H1 (cell line): Measurements from ENCODE around the gene CNDP2. TPM values are rescaled to one million over a fixed set of nuclear protein-coding genes. Genes with fewer than 3 reads are reported as not detected.

ENCODE experiments used
- CEBPB ChIP-seq: IDR thresholded peaks from 2 replicates; pipeline ENCODE4 v1.6.1; 2012; ENCODE audit warnings: low read depth, low read length
- EZH2 ChIP-seq: fragments of 200-600 bp; sonication (generic); IDR thresholded peaks from 2 replicates; pipeline ENCODE4 v1.7.1; 2012; ENCODE audit warnings: low read depth, mild to moderate bottlenecking, moderate library complexity, low read length, inconsistent platforms; ENCODE audit not compliant: severe bottlenecking
- FOSL1 ChIP-seq: IDR thresholded peaks from 2 replicates; pipeline ENCODE4 v1.6.1; 2011; ENCODE audit warnings: mild to moderate bottlenecking, low read depth, low read length, moderate library complexity; ENCODE audit not compliant: insufficient read depth
- HDAC2 ChIP-seq, 2 experiments: fragments of 300-600 bp in 1 of 2; sonication (generic) in 1 of 2; IDR thresholded peaks; 2 replicates each; pipeline ENCODE4 v1.6.1; 2011 to 2012; ENCODE audit warnings: low read depth in 2 of 2, low read length in 2 of 2, mild to moderate bottlenecking in 2 of 2, moderate library complexity in 2 of 2, borderline replicate concordance in 1 of 2, inconsistent platforms in 1 of 2
- JUN ChIP-seq: IDR thresholded peaks from 2 replicates; pipeline ENCODE4 v1.6.1; 2011; ENCODE audit warnings: low read depth, mild to moderate bottlenecking, improper control_type of control experiment, low read length
- POLR2AphosphoS5 ChIP-seq: IDR thresholded peaks from 2 replicates; pipeline ENCODE4 v1.6.1; 2011; ENCODE audit warnings: low read depth, low read length
- RBBP5 ChIP-seq: IDR thresholded peaks from 2 replicates; pipeline ENCODE4 v1.7.1; 2012; ENCODE audit warnings: low read depth, mild to moderate bottlenecking, inconsistent platforms, low read length, moderate library complexity, borderline replicate concordance
- SP1 ChIP-seq: IDR thresholded peaks from 2 replicates; pipeline ENCODE4 v1.6.1; 2011; ENCODE audit warnings: low read depth, low read length
- SP2 ChIP-seq: IDR thresholded peaks from 2 replicates; pipeline ENCODE4 v1.6.1; 2012; ENCODE audit warnings: mild to moderate bottlenecking, low read length, inconsistent platforms
- polyA plus RNA-seq, 7 experiments: library from polyadenylated mRNA; depleted of rRNA in 3 of 7; stranded (reverse) in 5 of 7; unstranded in 2 of 7; fragments of >200 nt in 5 of 7; fragments of 200-250 nt in 2 of 7; gene quantifications; 1 replicate in 5 of 7; 2 replicates in 1 of 7; 4 replicates in 1 of 7; pipeline versions ENCODE4 v1.2.1 to v1.2.3, GENCODE V29; 2011 to 2013; ENCODE audit warnings: missing spikeins in 2 of 7, mixed read lengths in 2 of 7
- total RNA-seq: library from RNA; stranded (reverse); fragmentation: NEBNext Ultra II Directional; extraction: Animal tissue kit (Norgen Biotek cat#: 25700); gene quantifications from 2 replicates; pipeline ENCODE4 v1.2.1, GENCODE V29; 2021
- TF ChIP-seq, protein P1 (sequence below): fragments of 300-600 bp; sonication (generic); IDR thresholded peaks from 2 replicates; pipeline ENCODE4 v1.7.1; 2012; ENCODE audit warnings: low read length, moderate library complexity, mild to moderate bottlenecking, inconsistent platforms; ENCODE audit not compliant: insufficient replicate concordance
- TF ChIP-seq, protein P2 (sequence below): IDR thresholded peaks from 2 replicates; pipeline ENCODE4 v1.6.1; 2012; ENCODE audit warnings: inconsistent platforms

Gene CNDP2
- total and polyA plus RNA-seq, 2 of the 8 experiments (the other 6 are each of a cell fraction or from before 2014, with no cell fraction given): 71.8 to 243 TPM

DNA sequence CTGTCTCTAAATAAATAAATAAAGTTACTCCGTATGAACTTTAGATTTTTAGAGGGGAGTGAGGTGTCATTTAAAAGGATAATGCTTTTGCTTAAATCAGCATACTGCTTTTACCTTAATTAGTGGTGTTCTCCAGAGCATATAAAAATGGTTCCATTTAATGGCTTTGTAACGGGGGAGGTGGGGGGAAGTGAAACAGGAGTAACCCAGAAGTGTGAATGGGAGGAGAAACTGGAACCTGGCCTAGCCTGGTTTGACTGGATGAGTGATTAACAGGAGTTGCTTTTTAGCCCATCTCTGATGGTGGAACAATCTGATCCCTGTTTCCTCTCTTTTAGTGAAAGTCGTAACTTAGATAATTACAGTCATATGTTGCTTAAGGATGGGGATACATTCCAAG, 1.6 kb downstream of the CNDP2 start (continued):
- TF ChIP-seq, protein P1, sequence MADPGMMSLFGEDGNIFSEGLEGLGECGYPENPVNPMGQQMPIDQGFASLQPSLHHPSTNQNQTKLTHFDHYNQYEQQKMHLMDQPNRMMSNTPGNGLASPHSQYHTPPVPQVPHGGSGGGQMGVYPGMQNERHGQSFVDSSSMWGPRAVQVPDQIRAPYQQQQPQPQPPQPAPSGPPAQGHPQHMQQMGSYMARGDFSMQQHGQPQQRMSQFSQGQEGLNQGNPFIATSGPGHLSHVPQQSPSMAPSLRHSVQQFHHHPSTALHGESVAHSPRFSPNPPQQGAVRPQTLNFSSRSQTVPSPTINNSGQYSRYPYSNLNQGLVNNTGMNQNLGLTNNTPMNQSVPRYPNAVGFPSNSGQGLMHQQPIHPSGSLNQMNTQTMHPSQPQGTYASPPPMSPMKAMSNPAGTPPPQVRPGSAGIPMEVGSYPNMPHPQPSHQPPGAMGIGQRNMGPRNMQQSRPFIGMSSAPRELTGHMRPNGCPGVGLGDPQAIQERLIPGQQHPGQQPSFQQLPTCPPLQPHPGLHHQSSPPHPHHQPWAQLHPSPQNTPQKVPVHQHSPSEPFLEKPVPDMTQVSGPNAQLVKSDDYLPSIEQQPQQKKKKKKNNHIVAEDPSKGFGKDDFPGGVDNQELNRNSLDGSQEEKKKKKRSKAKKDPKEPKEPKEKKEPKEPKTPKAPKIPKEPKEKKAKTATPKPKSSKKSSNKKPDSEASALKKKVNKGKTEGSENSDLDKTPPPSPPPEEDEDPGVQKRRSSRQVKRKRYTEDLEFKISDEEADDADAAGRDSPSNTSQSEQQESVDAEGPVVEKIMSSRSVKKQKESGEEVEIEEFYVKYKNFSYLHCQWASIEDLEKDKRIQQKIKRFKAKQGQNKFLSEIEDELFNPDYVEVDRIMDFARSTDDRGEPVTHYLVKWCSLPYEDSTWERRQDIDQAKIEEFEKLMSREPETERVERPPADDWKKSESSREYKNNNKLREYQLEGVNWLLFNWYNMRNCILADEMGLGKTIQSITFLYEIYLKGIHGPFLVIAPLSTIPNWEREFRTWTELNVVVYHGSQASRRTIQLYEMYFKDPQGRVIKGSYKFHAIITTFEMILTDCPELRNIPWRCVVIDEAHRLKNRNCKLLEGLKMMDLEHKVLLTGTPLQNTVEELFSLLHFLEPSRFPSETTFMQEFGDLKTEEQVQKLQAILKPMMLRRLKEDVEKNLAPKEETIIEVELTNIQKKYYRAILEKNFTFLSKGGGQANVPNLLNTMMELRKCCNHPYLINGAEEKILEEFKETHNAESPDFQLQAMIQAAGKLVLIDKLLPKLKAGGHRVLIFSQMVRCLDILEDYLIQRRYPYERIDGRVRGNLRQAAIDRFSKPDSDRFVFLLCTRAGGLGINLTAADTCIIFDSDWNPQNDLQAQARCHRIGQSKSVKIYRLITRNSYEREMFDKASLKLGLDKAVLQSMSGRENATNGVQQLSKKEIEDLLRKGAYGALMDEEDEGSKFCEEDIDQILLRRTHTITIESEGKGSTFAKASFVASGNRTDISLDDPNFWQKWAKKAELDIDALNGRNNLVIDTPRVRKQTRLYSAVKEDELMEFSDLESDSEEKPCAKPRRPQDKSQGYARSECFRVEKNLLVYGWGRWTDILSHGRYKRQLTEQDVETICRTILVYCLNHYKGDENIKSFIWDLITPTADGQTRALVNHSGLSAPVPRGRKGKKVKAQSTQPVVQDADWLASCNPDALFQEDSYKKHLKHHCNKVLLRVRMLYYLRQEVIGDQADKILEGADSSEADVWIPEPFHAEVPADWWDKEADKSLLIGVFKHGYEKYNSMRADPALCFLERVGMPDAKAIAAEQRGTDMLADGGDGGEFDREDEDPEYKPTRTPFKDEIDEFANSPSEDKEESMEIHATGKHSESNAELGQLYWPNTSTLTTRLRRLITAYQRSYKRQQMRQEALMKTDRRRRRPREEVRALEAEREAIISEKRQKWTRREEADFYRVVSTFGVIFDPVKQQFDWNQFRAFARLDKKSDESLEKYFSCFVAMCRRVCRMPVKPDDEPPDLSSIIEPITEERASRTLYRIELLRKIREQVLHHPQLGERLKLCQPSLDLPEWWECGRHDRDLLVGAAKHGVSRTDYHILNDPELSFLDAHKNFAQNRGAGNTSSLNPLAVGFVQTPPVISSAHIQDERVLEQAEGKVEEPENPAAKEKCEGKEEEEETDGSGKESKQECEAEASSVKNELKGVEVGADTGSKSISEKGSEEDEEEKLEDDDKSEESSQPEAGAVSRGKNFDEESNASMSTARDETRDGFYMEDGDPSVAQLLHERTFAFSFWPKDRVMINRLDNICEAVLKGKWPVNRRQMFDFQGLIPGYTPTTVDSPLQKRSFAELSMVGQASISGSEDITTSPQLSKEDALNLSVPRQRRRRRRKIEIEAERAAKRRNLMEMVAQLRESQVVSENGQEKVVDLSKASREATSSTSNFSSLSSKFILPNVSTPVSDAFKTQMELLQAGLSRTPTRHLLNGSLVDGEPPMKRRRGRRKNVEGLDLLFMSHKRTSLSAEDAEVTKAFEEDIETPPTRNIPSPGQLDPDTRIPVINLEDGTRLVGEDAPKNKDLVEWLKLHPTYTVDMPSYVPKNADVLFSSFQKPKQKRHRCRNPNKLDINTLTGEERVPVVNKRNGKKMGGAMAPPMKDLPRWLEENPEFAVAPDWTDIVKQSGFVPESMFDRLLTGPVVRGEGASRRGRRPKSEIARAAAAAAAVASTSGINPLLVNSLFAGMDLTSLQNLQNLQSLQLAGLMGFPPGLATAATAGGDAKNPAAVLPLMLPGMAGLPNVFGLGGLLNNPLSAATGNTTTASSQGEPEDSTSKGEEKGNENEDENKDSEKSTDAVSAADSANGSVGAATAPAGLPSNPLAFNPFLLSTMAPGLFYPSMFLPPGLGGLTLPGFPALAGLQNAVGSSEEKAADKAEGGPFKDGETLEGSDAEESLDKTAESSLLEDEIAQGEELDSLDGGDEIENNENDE: no peak
- no peak for TF ChIP-seq FOSL1
- TF ChIP-seq CEBPB: no peak
- TF ChIP-seq EZH2: no peak
- no peak for TF ChIP-seq SP2
- no peak for TF ChIP-seq POLR2AphosphoS5
- no peak for TF ChIP-seq JUN
- TF ChIP-seq, protein P2, sequence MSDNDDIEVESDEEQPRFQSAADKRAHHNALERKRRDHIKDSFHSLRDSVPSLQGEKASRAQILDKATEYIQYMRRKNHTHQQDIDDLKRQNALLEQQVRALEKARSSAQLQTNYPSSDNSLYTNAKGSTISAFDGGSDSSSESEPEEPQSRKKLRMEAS: no peak
- no peak for TF ChIP-seq RBBP5
- TF ChIP-seq SP1: no peak
- no peak for TF ChIP-seq HDAC2 (IDR thresholded peaks at IDR 0.05; ENCODE audit: borderline replicate concordance in 1 of 2, low read depth in 2 of 2, low read length in 2 of 2)
